ENCODE measurements around the gene PPP1R18.

PPP1R18 gene

GRCh38 chr6:30657454-30657853 is 29.0 kb downstream of the PPP1R18 start:
- no peak for DNase-seq

- no peak for DNase-seq
Observed at GRCh38 chr6:30656513-30656912, 29.9 kb downstream of the PPP1R18 start.

- no peak for DNase-seq
Observed at GRCh38 chr6:30655743-30656094, 30.7 kb downstream of the PPP1R18 start.

GRCh38 chr6:30654798-30655742 is 31.4 kb downstream of the PPP1R18 start:
- DNase-seq, result no peak

- DNase-seq, result no peak
Observed at GRCh38 chr6:30651143-30651542, 35.3 kb downstream of the PPP1R18 start.

GRCh38 chr6:30647242-30648116 is 39.0 kb downstream of the PPP1R18 start:
- peak; percentile 36 for DNase-seq

GRCh38 chr6:30646450-30647241 is 39.8 kb downstream of the PPP1R18 start, which contains the start of gene C6orf136:
Gene C6orf136 (plus strand): TSS chr6:30647133. CDS start chr6:30647232, 99 bp downstream.
- peak; percentile 42 for DNase-seq

- no peak for DNase-seq
Observed at GRCh38 chr6:30645989-30646388, 40.5 kb downstream of the PPP1R18 start.

GRCh38 chr6:30644769-30645168 is 41.7 kb downstream of the PPP1R18 start:
- DNase-seq, result no peak

- DNase-seq, result no peak
Observed at GRCh38 chr6:30643656-30644055, 42.8 kb downstream of the PPP1R18 start.

- DNase-seq, result no peak
Observed at GRCh38 chr6:30641048-30641447, 45.4 kb downstream of the PPP1R18 start.

GRCh38 chr6:30640481-30640880 is 46.0 kb downstream of the PPP1R18 start:
- no peak for DNase-seq

GRCh38 chr6:30635834-30636233 is 50.6 kb downstream of the PPP1R18 start:
- DNase-seq, result no peak

- DNase-seq, result peak; percentile 53
Observed at GRCh38 chr6:30626484-30627366, 59.7 kb downstream of the PPP1R18 start, which contains the start of gene ATAT1. Gene ATAT1 (plus strand): TSS chr6:30626874.

Measured in NCI-H524 treated with DMSO at 0.1 percent for 48 hours (cell line).